ENCODE results near the gene TRIM26.

The TRIM26 gene

DNA sequence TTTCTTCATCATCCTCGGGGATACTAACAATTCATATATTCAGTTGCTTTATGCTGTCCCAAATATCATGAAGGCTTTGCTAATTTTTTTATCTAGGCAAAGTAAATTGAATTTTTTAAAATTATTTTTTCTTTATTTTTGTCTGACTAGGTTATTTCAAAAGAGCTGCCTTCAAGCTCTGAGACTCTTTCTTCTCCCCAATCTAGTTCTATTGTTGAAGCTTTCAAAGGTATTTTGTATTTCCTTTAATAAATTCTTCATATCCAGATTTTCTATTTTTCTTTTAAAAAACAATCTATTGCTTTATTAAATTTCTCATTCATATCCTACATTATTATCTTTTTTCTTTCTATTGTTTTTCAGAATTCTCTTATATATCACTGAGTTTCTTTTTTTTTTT is 33.1 kb downstream of the TRIM26 start:
- TF ChIP-seq CTCF (IDR thresholded peaks at IDR 0.05; ENCODE audit: low read depth, low read length, poor library complexity, severe bottlenecking), result no peak
- no peak for TF ChIP-seq EZH2phosphoT487 (IDR thresholded peaks at IDR 0.05; ENCODE audit: borderline replicate concordance, low read length)
- Histone ChIP-seq H3K4me2 (ENCODE audit: low read length) (no peak overlapping the region), H3F3A (ENCODE audit: control insufficient read depth, insufficient read depth) (no peaks in the 10 kb centered on the region), H3K9me3 (ENCODE audit: control insufficient read depth, insufficient read depth, low read length) (peaks cover 14% of the 10 kb centered on the region; the same call in 1 of the 2 replicates), H3K79me2 (ENCODE audit: control insufficient read depth, low read length) (no peaks in the 10 kb centered on the region), H3K4me1 (ENCODE audit: control insufficient read depth, low read length) (no peaks in the 10 kb centered on the region), H3K4me3 (ENCODE audit: low read length) (no peak overlapping the region), H3K27ac (ENCODE audit: low read depth, low read length) (no peak overlapping the region), H4K20me1 (ENCODE audit: control insufficient read depth, insufficient read depth, low read depth, low read length) (no peaks in the 10 kb centered on the region), H3K27me3 (ENCODE audit: control insufficient read depth, low read length) (peaks cover 25% of the 10 kb centered on the region), H3K9me2 (replicated peaks; ENCODE audit: control insufficient read depth, low read length) (no peaks in the 10 kb centered on the region), H3K36me3 (ENCODE audit: control insufficient read depth, low read length) (peaks cover 4% of the 10 kb centered on the region)

GRCh38 chr6:30178837-30179236 is 34.4 kb downstream of the TRIM26 start:
- no peaks in the 10 kb centered on the region for H3K9me2 ChIP-seq (replicated peaks; ENCODE audit: control insufficient read depth, low read length)
- H3F3A ChIP-seq (ENCODE audit: control insufficient read depth, insufficient read depth), result no peaks in the 10 kb centered on the region
- peaks cover 31% of the 10 kb centered on the region for H3K27me3 ChIP-seq (ENCODE audit: control insufficient read depth, low read length)
- TF ChIP-seq EZH2phosphoT487 (IDR thresholded peaks at IDR 0.05; ENCODE audit: borderline replicate concordance, low read length) (no peak), CTCF (IDR thresholded peaks at IDR 0.05; ENCODE audit: low read depth, low read length, poor library complexity, severe bottlenecking) (no peak)
- H3K27ac ChIP-seq (ENCODE audit: low read depth, low read length), result no peak overlapping the region
- H3K79me2 ChIP-seq (ENCODE audit: control insufficient read depth, low read length), result no peaks in the 10 kb centered on the region
- no peaks in the 10 kb centered on the region for H4K20me1 ChIP-seq (ENCODE audit: control insufficient read depth, insufficient read depth, low read depth, low read length)
- H3K4me3 ChIP-seq (ENCODE audit: low read length), result no peak overlapping the region
- no peaks in the 10 kb centered on the region for H3K36me3 ChIP-seq (ENCODE audit: control insufficient read depth, low read length)
- H3K9me3 ChIP-seq (ENCODE audit: control insufficient read depth, insufficient read depth, low read length), result peaks cover 14% of the 10 kb centered on the region; the same call in 1 of the 2 replicates
- no peak overlapping the region for H3K4me2 ChIP-seq (ENCODE audit: low read length)
- H3K4me1 ChIP-seq (ENCODE audit: control insufficient read depth, low read length), result no peaks in the 10 kb centered on the region

DNA sequence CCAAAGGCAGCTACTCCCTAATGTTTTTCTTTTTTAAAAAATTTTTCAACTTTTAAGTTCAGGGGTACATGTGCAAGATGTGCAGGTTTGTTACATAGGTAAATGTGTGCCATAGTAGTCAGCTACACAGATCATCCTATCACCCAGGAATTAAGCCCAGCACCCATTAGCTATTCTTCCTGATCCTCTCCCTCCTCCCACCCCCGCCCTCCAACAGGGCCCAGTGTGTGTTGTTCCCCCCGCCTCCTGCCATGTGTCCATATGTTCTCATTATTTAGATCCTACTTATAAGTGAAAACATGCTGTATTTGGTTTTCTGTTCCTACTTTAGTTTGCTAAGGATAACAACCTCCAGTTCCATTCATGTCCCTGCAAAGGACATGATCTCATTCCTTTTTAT is 37.4 kb downstream of the TRIM26 start:
- no peaks in the 10 kb centered on the region for H3F3A ChIP-seq (ENCODE audit: control insufficient read depth, insufficient read depth)
- H3K4me2 ChIP-seq (ENCODE audit: low read length), result no peak overlapping the region
- TF ChIP-seq EZH2phosphoT487 (IDR thresholded peaks at IDR 0.05; ENCODE audit: borderline replicate concordance, low read length) (no peak), CTCF (IDR thresholded peaks at IDR 0.05; ENCODE audit: low read depth, low read length, poor library complexity, severe bottlenecking) (no peak)
- peaks cover 40% of the 10 kb centered on the region for H3K27me3 ChIP-seq (ENCODE audit: control insufficient read depth, low read length)
- H3K27ac ChIP-seq (ENCODE audit: low read depth, low read length), result no peak overlapping the region
- H3K79me2 ChIP-seq (ENCODE audit: control insufficient read depth, low read length), result no peaks in the 10 kb centered on the region
- H3K9me3 ChIP-seq (ENCODE audit: control insufficient read depth, insufficient read depth, low read length), result peaks cover 4% of the 10 kb centered on the region; the same call in 1 of the 2 replicates
- no peak overlapping the region for H3K4me3 ChIP-seq (ENCODE audit: low read length)
- H3K4me1 ChIP-seq (ENCODE audit: control insufficient read depth, low read length), result no peaks in the 10 kb centered on the region
- no peaks in the 10 kb centered on the region for H4K20me1 ChIP-seq (ENCODE audit: control insufficient read depth, insufficient read depth, low read depth, low read length)
- no peaks in the 10 kb centered on the region for H3K36me3 ChIP-seq (ENCODE audit: control insufficient read depth, low read length)
- H3K9me2 ChIP-seq (replicated peaks; ENCODE audit: control insufficient read depth, low read length), result no peaks in the 10 kb centered on the region

Measured in DOHH2 (cell line).